ENCODE results near the gene TMEM154.

Gene TMEM154

DNA sequence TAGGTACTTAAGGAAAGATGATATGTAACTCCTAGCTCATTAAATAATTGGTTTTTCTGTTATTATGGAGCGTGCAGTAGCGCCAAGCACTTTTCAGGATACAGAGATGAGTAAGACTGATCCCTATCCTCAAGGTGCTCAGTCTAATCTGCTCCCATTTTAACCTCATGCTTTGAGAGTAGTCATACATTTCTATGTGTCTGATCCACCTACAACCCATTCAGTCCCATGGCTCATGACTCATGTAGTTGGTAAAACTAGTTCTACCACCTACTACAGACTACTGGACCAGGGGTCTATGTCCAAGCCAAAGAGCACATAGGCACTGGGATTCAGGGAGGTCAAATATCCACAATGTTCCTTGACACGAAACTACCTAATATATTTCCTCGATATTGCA lies 60.8 kb downstream of the TMEM154 start:
- DNase-seq (ENCODE audit: low read depth) = no peak
- no peak overlapping the region for H3K4me3 ChIP-seq (ENCODE audit: low read depth, low read length)
- TF ChIP-seq POLR2A (IDR thresholded peaks at IDR 0.05; ENCODE audit: extremely low read depth, insufficient read length) (no peak), MYC (IDR thresholded peaks at IDR 0.05; ENCODE audit: low read depth, low read length) (no peak), MAX (IDR thresholded peaks at IDR 0.05; ENCODE audit: low read depth, low read length) (no peak)
- TF ChIP-seq, protein P1, sequence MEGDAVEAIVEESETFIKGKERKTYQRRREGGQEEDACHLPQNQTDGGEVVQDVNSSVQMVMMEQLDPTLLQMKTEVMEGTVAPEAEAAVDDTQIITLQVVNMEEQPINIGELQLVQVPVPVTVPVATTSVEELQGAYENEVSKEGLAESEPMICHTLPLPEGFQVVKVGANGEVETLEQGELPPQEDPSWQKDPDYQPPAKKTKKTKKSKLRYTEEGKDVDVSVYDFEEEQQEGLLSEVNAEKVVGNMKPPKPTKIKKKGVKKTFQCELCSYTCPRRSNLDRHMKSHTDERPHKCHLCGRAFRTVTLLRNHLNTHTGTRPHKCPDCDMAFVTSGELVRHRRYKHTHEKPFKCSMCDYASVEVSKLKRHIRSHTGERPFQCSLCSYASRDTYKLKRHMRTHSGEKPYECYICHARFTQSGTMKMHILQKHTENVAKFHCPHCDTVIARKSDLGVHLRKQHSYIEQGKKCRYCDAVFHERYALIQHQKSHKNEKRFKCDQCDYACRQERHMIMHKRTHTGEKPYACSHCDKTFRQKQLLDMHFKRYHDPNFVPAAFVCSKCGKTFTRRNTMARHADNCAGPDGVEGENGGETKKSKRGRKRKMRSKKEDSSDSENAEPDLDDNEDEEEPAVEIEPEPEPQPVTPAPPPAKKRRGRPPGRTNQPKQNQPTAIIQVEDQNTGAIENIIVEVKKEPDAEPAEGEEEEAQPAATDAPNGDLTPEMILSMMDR (IDR thresholded peaks at IDR 0.05; ENCODE audit: low read depth, low read length) = no peak

GRCh38 chr4:152616804-152617203 lies 63.0 kb downstream of the TMEM154 start:
- DNase-seq (ENCODE audit: low read depth) = no peak
- no peak overlapping the region for H3K4me3 ChIP-seq (ENCODE audit: low read depth, low read length)
- TF ChIP-seq, protein P1 (IDR thresholded peaks at IDR 0.05; ENCODE audit: low read depth, low read length) = no peak
- TF ChIP-seq MYC (IDR thresholded peaks at IDR 0.05; ENCODE audit: low read depth, low read length) (no peak), MAX (IDR thresholded peaks at IDR 0.05; ENCODE audit: low read depth, low read length) (no peak), POLR2A (IDR thresholded peaks at IDR 0.05; ENCODE audit: extremely low read depth, insufficient read length) (no peak)

- H3K4me3 ChIP-seq (ENCODE audit: low read depth, low read length) = no peak overlapping the region
- TF ChIP-seq MYC (IDR thresholded peaks at IDR 0.05; ENCODE audit: low read depth, low read length) = no peak
- no peak for TF ChIP-seq MAX (IDR thresholded peaks at IDR 0.05; ENCODE audit: low read depth, low read length)
- TF ChIP-seq POLR2A (IDR thresholded peaks at IDR 0.05; ENCODE audit: extremely low read depth, insufficient read length) = no peak
- TF ChIP-seq, protein P1 (IDR thresholded peaks at IDR 0.05; ENCODE audit: low read depth, low read length) = no peak
- DNase-seq (ENCODE audit: low read depth) = no peak
Measured at GRCh38 chr4:152613841-152614721, 65.7 kb downstream of the TMEM154 start.

DNA sequence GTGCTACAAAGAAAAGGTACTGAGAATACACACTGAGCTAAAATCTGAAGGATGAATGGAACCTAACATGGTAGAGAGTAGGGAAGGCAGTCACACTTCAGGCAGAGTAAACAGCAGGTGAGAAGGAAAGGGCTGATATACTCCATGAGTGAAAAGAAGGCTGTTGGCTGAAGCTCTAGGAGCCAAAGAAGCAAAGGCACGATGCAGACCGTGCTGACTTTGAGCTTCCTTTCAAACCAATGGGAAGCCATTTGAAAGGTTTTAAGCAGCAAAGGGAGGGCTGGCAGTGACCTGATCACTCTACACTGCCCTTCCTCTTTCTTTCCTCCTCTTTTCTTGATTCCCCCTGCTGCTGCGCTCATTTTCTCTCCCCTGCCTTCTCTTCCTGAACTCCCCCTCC lies 66.4 kb downstream of the TMEM154 start:
- H3K4me3 ChIP-seq (ENCODE audit: low read depth, low read length) = no peak overlapping the region
- DNase-seq (ENCODE audit: low read depth) = no peak
- TF ChIP-seq POLR2A (IDR thresholded peaks at IDR 0.05; ENCODE audit: extremely low read depth, insufficient read length) (no peak), MYC (IDR thresholded peaks at IDR 0.05; ENCODE audit: low read depth, low read length) (no peak), MAX (IDR thresholded peaks at IDR 0.05; ENCODE audit: low read depth, low read length) (no peak)
- TF ChIP-seq, protein P1 (IDR thresholded peaks at IDR 0.05; ENCODE audit: low read depth, low read length) = no peak

- no peak overlapping the region for H3K4me3 ChIP-seq (ENCODE audit: low read depth, low read length)
- TF ChIP-seq POLR2A (IDR thresholded peaks at IDR 0.05; ENCODE audit: extremely low read depth, insufficient read length) (no peak), MAX (IDR thresholded peaks at IDR 0.05; ENCODE audit: low read depth, low read length) (no peak), MYC (IDR thresholded peaks at IDR 0.05; ENCODE audit: low read depth, low read length) (no peak)
- TF ChIP-seq, protein P1 (IDR thresholded peaks at IDR 0.05; ENCODE audit: low read depth, low read length) = no peak
- no peak for DNase-seq (ENCODE audit: low read depth)
Measured at GRCh38 chr4:152610131-152610530, 69.7 kb downstream of the TMEM154 start.
